Measurements from ENCODE around the gene RBBP8NL.

GRCh38 chr20:62360854-62361798 lies 66.2 kb downstream of the RBBP8NL start:
- TF ChIP-seq, protein P1, sequence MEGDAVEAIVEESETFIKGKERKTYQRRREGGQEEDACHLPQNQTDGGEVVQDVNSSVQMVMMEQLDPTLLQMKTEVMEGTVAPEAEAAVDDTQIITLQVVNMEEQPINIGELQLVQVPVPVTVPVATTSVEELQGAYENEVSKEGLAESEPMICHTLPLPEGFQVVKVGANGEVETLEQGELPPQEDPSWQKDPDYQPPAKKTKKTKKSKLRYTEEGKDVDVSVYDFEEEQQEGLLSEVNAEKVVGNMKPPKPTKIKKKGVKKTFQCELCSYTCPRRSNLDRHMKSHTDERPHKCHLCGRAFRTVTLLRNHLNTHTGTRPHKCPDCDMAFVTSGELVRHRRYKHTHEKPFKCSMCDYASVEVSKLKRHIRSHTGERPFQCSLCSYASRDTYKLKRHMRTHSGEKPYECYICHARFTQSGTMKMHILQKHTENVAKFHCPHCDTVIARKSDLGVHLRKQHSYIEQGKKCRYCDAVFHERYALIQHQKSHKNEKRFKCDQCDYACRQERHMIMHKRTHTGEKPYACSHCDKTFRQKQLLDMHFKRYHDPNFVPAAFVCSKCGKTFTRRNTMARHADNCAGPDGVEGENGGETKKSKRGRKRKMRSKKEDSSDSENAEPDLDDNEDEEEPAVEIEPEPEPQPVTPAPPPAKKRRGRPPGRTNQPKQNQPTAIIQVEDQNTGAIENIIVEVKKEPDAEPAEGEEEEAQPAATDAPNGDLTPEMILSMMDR (IDR thresholded peaks at IDR 0.05), result no peak
- no peak for TF ChIP-seq ARID4B (CRISPR knock-in tag; IDR thresholded peaks at IDR 0.05; ENCODE audit: borderline replicate concordance)
- TF ChIP-seq, protein P2, sequence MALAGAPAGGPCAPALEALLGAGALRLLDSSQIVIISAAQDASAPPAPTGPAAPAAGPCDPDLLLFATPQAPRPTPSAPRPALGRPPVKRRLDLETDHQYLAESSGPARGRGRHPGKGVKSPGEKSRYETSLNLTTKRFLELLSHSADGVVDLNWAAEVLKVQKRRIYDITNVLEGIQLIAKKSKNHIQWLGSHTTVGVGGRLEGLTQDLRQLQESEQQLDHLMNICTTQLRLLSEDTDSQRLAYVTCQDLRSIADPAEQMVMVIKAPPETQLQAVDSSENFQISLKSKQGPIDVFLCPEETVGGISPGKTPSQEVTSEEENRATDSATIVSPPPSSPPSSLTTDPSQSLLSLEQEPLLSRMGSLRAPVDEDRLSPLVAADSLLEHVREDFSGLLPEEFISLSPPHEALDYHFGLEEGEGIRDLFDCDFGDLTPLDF (CRISPR knock-in tag; IDR thresholded peaks at IDR 0.05), result no peak
- no peak for TF ChIP-seq NR2C2 (CRISPR knock-in tag; IDR thresholded peaks at IDR 0.05)
- no peak for TF ChIP-seq TEAD4 (CRISPR knock-in tag; IDR thresholded peaks at IDR 0.05)
- TF ChIP-seq SMAD3 (CRISPR knock-in tag; IDR thresholded peaks at IDR 0.05; ENCODE audit: borderline replicate concordance), result no peak
- TF ChIP-seq, protein P3, sequence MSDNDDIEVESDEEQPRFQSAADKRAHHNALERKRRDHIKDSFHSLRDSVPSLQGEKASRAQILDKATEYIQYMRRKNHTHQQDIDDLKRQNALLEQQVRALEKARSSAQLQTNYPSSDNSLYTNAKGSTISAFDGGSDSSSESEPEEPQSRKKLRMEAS (CRISPR knock-in tag; IDR thresholded peaks at IDR 0.05), result no peak
- no peak for TF ChIP-seq PREB (CRISPR knock-in tag; IDR thresholded peaks at IDR 0.05; ENCODE audit: borderline replicate concordance)
- TF ChIP-seq IRF2 (CRISPR knock-in tag; IDR thresholded peaks at IDR 0.05; ENCODE audit: borderline replicate concordance, low read depth), result no peak
- TF ChIP-seq MXD4 (CRISPR knock-in tag; IDR thresholded peaks at IDR 0.05; ENCODE audit: borderline replicate concordance), result no peak

Measured in WTC11 (cell line).